GM18858 (cell line): ENCODE results near the gene LRRD1.
"Not testable (repeated sequence)": the region's sequence is repeated elsewhere in the genome, so short reads cannot be mapped to it uniquely, and the experiment has no call there.

ENCODE experiments used
- ATAC-seq: cut with Tn5 transposase; IDR thresholded peaks from one replicate; pipeline ENCODE4 v1.9.1; 2021; ENCODE audit not compliant: unreplicated experiment

LRRD1 gene

GRCh38 chr7:92178928-92179924, at the start of gene LRRD1:
LRRD1 (minus strand) TSS chr7:92179142; CDS start chr7:92165202, 13,940 bp downstream.
- ATAC-seq, result peak; percentile 96

DNA sequence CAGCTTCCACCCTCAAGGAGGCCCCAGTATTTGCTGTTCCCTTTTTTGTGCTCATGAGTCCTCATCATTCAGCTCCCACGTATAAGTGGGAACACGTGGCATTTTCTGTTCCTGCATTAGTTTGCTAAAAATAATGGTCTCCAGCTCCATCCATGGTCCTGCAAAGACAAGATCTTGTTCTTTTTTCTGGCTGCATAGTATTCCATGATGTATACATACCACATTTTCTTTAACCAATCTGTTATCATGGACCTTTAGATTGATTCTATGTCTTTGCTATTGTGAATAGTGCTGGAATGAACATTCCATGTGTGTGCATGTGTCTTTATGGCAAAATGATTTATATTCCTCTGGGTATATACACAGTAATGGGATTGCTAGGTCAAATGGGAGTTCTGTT, 49.8 kb upstream of the LRRD1 start:
- no peak for ATAC-seq

GRCh38 chr7:92228100-92228499, 49.2 kb upstream of the LRRD1 start:
- no peak for ATAC-seq

DNA sequence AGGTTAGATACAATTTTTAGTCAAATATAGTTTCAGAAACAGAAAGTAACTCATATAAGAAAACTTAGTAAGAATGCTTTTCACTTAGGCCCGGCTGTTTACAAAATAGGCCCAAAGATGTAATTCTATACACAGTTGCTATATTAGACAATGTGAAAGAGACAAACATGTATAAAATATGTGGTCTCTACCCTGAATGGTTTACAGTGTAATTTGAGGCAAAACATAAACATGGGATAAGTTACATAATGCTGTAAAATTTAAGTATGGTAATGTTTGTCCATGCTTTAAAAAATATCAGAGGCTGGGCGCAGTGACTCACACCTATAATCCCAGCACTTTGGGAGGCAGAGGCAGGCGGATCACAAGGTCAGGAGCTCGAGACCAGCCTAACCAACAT, 48.0 kb upstream of the LRRD1 start:
- ATAC-seq, result no peak

GRCh38 chr7:92221766-92222165, 42.8 kb upstream of the LRRD1 start:
- no peak for ATAC-seq

GRCh38 chr7:92206672-92207071, 27.7 kb upstream of the LRRD1 start:
- ATAC-seq, result no peak

DNA sequence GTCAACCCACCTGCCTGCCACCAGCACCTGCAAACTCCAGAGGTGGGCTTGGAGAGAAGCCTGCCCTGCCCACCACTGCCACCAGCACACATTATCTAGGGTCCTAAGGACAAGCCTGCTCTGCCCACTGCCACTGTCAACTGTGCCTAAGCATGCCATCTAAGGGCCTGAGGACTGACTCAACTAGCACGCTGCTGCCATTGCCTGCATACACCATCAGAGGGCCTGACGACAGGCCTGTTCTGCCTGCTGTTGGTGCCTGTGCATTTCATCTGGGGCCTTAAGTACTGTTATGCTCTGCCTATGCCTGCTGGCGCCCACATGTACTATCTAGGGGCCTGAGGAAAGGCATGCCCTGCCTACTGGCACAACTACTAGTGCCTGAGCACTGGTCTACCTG, 27.0 kb upstream of the LRRD1 start:
- ATAC-seq, result no peak

GRCh38 chr7:92200791-92201190, 21.8 kb upstream of the LRRD1 start:
- ATAC-seq, result no peak

DNA sequence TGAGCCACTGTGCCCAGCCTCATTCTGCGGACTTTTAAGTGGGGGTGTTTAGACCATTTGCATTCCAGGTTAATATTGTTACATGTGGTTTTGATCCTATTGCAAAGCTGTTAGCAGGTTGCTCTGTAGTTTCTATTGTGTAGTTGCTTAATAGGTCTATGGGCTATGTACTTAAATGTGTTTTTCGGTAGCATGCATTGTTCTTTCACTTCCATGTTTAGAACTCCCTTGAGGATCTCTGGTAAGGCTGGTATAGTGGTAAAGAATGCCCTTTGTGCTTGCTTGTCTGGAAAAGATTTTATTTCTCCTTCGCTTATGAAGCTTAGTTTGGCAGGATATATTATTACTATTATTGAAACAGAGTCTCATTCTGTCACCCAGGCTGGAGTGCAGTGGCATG, 13.4 kb upstream of the LRRD1 start:
- ATAC-seq, result no peak

GRCh38 chr7:92189246-92189645, 10.3 kb upstream of the LRRD1 start:
- ATAC-seq, result not testable (repeated sequence)

GRCh38 chr7:92184294-92184693, 5.4 kb upstream of the LRRD1 start:
- ATAC-seq, result not testable (repeated sequence)

DNA sequence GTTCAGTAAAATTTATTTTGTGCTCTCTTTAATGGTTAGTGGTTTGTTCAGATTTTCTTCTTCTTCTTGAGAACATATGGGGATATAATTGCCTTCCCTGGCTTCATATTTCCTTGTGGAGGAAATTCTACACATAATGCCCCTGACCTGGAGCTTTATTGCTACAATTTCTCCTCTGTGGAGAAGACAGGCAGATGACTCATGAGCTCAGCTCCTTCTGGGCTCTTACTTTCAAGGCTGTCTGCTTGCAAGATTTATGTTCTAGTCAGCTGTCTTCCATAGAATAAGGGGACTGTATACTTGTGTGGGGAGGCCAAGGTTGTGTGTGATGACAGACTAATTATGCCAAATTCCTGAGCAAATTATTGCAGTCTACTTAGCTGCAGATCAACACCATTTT, 1.6 kb downstream of the LRRD1 start:
- no peak for ATAC-seq

- not testable (repeated sequence) for ATAC-seq
Observed at GRCh38 chr7:92169529-92169928, 9.4 kb downstream of the LRRD1 start.

GRCh38 chr7:92161271-92161670, 17.7 kb downstream of the LRRD1 start:
- ATAC-seq, result no peak

- ATAC-seq, result peak; percentile 58
Observed at GRCh38 chr7:92158660-92159575, 20.0 kb downstream of the LRRD1 start.

DNA sequence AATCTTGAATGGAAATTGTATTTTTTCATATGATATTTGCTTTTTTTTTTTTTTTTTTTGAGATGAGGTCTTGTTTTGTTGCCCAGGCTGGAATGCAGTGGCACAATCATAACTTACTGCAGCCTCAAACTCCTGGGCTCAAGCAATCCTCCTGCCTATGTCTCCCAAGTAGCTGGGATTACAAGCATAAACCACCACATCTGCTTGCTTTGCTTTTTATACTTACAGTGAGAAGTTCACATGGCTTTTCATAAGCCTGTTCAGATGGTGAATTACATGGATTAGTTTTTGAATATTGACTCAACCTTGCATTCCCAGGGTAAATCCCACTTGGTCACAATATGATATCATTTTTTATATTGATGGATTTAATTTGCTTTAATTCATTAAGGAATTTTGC, 22.0 kb downstream of the LRRD1 start:
- no peak for ATAC-seq

DNA sequence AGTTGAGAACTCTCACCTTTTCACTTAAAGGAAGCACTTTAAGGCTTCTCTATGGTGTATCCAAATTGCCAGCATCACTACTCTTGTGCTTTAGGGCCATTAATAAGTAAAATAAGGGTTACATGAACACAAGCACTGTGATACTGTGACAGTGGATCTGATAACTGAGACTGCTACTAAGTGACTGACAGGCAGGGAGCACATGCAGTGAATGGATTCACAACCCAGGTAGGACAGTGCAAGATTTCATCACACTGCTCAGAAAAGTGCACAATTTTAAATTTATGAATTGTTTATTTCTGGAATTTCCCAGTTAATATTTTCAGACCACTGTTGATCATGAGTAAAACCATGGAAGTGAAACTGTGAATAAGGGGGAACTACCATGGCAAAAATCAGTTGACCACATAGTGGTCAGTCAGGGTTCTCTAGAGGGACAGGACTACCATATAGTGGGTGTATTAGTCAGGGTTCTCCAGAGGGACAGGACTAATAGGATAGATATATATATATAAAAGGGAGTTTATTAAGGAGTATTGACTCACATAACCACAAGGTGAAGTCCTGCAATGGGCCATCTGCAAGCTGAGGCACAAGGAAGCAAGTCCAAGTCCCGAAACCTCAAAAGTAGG, 23.7 kb downstream of the LRRD1 start:
- ATAC-seq, result no peak

GRCh38 chr7:92150450-92151017, 28.4 kb downstream of the LRRD1 start:
- no peak for ATAC-seq

GRCh38 chr7:92149736-92150239, 29.2 kb downstream of the LRRD1 start:
- no peak for ATAC-seq

GRCh38 chr7:92143192-92143880, 35.6 kb downstream of the LRRD1 start:
- not testable (repeated sequence) for ATAC-seq
